Measurements from ENCODE around the gene ANKRD34C. TPM values are rescaled to one million over a fixed set of nuclear protein-coding genes. Genes with fewer than 3 reads are reported as not detected.
"Not testable (repeated sequence)": the region's sequence is repeated elsewhere in the genome, so short reads cannot be mapped to it uniquely, and the experiment has no call there.

ANKRD34C gene
- polyA plus RNA-seq, 3 donors: 0.01 TPM; not detected in 2

GRCh38 chr15:79308874-79309273, 26.4 kb downstream of the ANKRD34C start:
- WGBS, 3 donors: 35 to 37% (median 35%) methylated on average over 2 of the region's 2 CpGs
- no peak overlapping the region for H3K27ac ChIP-seq (ENCODE audit: low read depth, low read length)

GRCh38 chr15:79310612-79310984, 28.1 kb downstream of the ANKRD34C start:
- no peak overlapping the region for H3K27ac ChIP-seq (ENCODE audit: low read depth, low read length)
- WGBS, 3 donors: 1% methylated on average over 12 to 16 of the region's 17 CpGs

DNA sequence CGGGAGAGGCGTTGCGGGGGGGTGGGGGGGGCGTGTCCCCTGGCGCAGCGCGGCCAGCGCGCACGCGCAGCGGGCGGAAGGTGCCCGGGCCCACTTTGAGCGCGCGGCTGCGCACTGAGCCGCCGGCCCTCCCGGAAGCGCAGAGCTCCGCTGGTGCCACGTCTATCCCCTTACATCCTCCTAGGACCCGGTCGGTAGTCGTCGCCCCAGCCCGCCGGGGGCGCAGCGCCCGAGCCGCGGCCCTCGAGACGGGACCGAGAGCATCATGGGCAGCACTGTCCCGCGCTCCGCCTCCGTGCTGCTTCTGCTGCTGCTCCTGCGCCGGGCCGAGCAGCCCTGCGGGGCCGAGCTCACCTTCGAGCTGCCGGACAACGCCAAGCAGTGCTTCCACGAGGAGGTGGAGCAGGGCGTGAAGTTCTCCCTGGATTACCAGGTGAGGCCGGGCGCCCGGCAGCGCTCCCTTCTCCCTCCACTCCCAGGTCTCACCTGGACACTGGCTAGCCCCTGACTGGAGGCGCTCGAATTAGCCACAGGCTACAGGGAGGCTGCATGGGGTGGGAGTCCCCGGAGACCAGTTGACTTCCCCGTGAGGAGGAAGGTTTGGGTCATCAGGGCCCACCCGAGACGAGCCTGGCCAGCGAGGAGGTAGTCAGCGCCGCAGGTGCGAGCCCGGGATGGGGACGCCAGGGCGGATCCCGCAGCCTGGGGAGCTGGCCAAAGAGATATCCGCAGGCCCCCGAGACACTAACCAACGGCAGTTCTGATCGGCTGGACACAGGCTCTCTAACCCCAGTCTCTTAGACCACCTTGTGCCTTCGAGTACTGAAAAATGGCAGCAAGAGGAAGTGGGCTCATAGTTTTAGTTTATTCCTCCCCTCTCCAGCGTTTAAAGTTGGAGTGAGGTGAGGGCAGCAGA, 28.7 kb downstream of the ANKRD34C start, which contains the start of gene TMED3:
Gene TMED3 (plus strand): TSS at position 128 of the 916 bp plus-strand sequence. CDS start 138 bp downstream, at position 266.
- WGBS, 3 donors: 0 to 1% (median 1%) methylated on average over 44 to 72 of the region's 76 CpGs
- H3K27ac ChIP-seq (ENCODE audit: low read depth, low read length): no peak within 1 kb of the TSS

DNA sequence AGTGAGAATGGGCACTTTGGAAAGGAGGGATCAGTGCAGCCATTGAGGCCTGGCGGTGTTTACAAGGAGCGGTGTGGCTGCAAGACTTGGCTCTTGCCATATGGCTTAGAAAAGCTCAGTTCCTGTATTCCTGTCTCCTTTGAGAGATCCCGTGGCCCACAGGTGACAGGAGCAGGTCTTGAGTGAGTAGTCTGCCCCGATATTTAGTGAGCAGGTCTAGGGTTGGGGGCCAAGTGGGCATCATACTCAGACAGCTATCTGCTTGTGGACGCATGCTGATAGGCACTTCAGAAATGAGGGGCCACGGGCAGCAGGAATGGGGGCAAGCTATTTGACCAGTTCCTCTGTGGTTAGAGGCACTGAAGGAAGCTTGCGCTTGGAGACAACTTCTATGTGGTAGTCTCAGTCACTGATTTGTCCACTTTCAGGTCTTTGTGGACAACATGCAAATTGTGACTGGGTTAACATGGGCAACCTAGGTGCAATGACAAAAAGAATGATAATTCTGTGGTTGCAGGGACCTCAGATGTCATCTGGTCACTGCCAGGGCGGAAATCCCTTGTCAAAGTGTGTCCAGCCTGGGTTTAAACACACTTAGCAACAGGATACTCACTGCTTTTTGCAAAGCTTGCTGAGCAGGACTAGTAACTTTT, 29.5 kb downstream of the ANKRD34C start:
- 35 to 68% (median 66%) methylated on average over 8 of the region's 8 CpGs for WGBS, 3 donors
- no peak overlapping the region for H3K27ac ChIP-seq (ENCODE audit: low read depth, low read length)

GRCh38 chr15:79314186-79314585, 31.7 kb downstream of the ANKRD34C start:
- H3K27ac ChIP-seq (ENCODE audit: low read depth, low read length): no peak overlapping the region
- WGBS, 3 donors: 91 to 96% (median 92%) methylated on average over 1 of the region's 1 CpG

- 62 to 91% (median 86%) methylated on average over 6 of the region's 6 CpGs for WGBS, 3 donors
- no peak overlapping the region for H3K27ac ChIP-seq (ENCODE audit: low read depth, low read length)
Measured at GRCh38 chr15:79314811-79315210, 32.3 kb downstream of the ANKRD34C start.

DNA sequence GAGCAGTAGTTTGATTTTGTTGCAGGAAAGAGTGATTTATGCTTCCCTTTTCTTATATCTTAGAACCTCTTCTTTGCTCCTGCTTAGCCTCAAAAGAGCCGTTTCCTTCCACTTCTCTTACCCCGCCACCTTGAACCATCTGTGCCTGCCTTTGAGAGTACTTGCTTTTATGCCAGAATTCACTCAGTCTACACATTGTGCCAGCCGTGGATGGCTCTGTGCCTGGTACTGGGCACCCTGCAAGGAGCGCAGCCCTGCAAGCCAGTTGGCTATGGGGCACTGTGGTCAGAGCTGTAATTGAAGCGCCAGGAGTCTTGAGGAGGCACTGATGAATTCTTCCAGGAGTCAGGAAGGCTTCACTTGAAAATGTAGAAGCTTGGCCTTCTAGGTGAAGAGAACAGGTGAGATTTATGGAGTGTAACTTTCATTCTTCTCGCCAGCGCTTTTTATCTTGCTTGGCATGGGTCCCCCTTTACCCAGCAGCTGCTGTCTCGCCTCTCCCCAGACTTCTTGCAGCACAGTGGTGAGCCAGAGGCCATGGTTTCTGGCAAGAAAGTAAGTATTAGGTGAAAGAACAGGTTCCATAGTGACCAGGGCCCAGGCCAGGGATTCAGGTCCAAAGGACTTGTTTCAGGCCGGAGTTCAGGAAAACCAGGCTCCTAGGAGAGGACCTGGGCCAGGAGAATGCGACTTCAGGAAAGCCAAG, 33.3 kb downstream of the ANKRD34C start:
- H3K27ac ChIP-seq (ENCODE audit: low read depth, low read length): no peak overlapping the region
- 47 to 82% (median 74%) methylated on average over 10 of the region's 10 CpGs for WGBS, 3 donors

DNA sequence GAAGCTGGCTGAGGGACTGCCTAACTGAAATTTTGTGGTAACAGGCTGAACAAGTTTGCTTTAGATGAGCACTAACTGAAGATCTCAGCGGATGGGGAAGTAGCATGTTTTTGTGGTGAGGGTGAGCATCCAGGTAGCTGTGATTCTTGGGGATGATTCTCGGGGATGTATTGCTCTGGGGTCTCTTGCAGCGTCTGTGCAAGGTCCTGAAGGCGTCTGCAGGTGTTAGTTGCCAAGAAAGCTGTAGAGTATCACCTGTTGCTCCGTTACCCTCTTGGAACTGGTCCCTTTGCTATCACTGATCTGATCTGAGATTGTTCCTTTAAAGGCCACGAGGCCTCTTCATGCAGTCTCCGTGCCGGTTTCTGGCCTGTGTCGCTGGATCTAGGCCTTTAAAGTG, 34.3 kb downstream of the ANKRD34C start:
- H3K27ac ChIP-seq (ENCODE audit: low read depth, low read length): no peak overlapping the region
- WGBS, 3 donors: 85 to 92% (median 91%) methylated on average over 9 of the region's 9 CpGs

- not testable (repeated sequence) for H3K27ac ChIP-seq (ENCODE audit: low read depth, low read length)
- 95 to 99% (median 95%) methylated on average over 9 of the region's 9 CpGs for WGBS, 3 donors
Measured at GRCh38 chr15:79319973-79320372, 37.5 kb downstream of the ANKRD34C start.

DNA sequence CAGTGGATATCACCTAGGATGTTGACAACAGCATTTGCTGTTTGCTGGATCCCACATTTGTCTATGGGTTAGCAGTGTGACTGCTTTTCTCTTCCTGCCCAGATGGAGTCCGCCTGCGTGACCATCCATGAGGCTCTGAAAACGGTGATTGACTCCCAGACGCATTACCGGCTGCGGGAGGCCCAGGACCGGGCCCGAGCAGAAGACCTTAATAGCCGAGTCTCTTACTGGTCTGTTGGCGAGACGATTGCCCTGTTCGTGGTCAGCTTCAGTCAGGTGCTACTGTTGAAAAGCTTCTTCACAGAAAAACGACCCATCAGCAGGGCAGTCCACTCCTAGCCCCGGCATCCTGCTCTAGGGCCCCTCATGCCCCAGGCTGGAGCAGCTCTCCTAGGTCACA, 39.4 kb downstream of the ANKRD34C start:
- no peak overlapping the region for H3K27ac ChIP-seq (ENCODE audit: low read depth, low read length)

GRCh38 chr15:79322306-79322705, 39.8 kb downstream of the ANKRD34C start:
- WGBS, 3 donors: 95 to 97% (median 95%) methylated on average over 3 of the region's 3 CpGs
- H3K27ac ChIP-seq (ENCODE audit: low read depth, low read length): no peak overlapping the region

More for the DNA sequence above, 39.4 kb downstream of the ANKRD34C start:
- WGBS, 3 donors: 90 to 91% (median 91%) methylated on average over 14 of the region's 14 CpGs

- WGBS, 3 donors: 50 to 90% (median 67%) methylated on average over 6 of the region's 6 CpGs
- H3K27ac ChIP-seq (ENCODE audit: low read depth, low read length): no peak overlapping the region
Measured at GRCh38 chr15:79322945-79323344, 40.4 kb downstream of the ANKRD34C start.

DNA sequence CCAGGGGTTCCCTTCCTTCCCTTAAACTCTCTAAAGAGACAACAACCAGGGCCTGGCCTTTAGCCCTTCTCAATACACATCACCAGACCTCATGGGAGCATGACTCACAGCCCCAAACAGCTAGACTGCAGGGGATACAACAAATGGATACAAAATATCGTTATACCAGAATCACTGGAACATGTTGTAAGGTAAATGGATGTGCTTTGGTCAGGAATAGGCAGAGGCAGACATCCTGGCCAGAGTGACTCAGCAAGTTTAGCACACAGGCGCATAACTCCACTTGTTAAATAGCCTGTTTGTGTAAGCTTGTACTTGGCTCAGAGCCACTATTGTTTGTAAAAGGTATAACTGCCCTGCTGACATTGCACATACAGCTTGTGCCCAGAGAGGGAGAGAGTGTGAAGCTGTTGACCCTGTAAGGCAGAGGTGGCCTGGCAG, 46.7 kb downstream of the ANKRD34C start:
- no peak overlapping the region for H3K27ac ChIP-seq (ENCODE audit: low read depth, low read length)
- WGBS, 3 donors: 46 to 86% (median 53%) methylated on average over 2 of the region's 2 CpGs

Other genes with a start within 250 kb of the ANKRD34C start
- gene RASGRF1, start 191.9 kb upstream of the ANKRD34C start, polyA plus RNA-seq: 1 to 10 TPM in 1 of 3 donors, under 1 TPM in 2; 0.13 to 1.1 (median 0.79) TPM
- gene TMED3, start 28.4 kb downstream of the ANKRD34C start, polyA plus RNA-seq: 100 to 1,000 TPM in 1 of 3 donors, 10 to 100 TPM in 2; 25.1 to 138 (median 43.0) TPM
- under 1 TPM; 0.07 to 0.49 (median 0.22) TPM for gene MINAR1, start 149.6 kb downstream of the ANKRD34C start, polyA plus RNA-seq

All from adipose tissue (tissue), 3 donors.